ENCODE data around the gene RAB7B. TPM values are rescaled to one million over a fixed set of nuclear protein-coding genes. Genes with fewer than 3 reads are reported as not detected.

RAB7B gene
- total and polyA plus RNA-seq, 9 of the 15 experiments (the other 6 are each of a cell fraction or from before 2014, with no cell fraction given) = 0.03 to 0.29 (median 0.07) TPM; not detected in 4

DNA sequence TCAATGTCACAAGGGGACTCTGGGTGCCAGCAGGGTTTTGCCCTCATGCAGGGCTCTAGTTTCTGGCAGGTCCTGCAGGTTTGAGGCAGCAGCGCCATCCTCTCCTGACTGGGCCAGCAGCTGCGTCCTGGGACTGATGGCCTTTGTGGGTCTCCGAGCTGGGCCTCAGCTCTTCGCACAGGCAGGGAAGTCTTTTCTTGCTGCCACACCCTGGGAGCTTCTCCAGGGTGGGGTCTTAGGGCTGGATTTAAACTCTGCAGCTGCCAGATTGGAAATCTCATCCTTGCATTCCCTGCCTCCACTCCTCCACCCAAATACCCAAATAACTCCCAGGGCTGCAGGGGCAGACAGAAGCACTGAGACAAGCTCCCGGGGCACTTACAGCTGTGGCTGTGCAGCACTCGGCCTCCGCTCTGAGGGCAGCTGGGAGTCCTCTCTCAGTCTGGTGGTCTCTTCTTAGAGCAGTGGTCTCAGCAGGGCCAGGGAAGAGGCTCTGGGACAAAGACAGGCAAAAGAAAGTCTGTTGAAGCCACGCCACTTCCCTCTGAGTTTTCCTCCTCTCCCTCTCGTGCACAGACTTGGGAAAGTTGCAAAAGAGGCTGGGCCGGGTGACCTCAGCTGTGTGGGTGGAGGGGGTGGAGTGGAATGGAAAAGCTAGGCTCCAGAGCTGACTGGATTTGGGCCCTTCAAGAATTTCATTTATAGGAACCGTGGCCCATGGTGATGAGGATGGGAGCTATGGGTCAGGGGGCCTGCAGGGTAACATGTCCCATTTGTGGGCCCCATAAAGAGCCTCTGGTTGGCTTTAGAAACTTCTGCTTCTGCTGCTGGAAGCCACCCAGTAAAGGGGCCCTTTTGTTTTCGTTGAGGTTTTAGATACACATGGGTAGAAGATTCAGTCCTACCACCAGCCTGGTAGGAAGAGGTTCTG lies at the start of gene RAB7B (continued):
- TF ChIP-seq, protein P1, sequence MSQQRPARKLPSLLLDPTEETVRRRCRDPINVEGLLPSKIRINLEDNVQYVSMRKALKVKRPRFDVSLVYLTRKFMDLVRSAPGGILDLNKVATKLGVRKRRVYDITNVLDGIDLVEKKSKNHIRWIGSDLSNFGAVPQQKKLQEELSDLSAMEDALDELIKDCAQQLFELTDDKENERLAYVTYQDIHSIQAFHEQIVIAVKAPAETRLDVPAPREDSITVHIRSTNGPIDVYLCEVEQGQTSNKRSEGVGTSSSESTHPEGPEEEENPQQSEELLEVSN (IDR thresholded peaks at IDR 0.05; ENCODE audit: borderline replicate concordance in 1 of 2, extremely low read depth in 1 of 2, insufficient read depth in 1 of 2, insufficient read length in 1 of 2, low read depth in 1 of 2, low read length in 1 of 2, poor library complexity in 1 of 2, severe bottlenecking in 1 of 2) = no peak
- TF ChIP-seq PRPF4 (IDR thresholded peaks at IDR 0.05; ENCODE audit: insufficient read depth, low read depth, low read length, poor library complexity, severe bottlenecking) = no peak
- peak; percentile 44 for TF ChIP-seq CEBPB (tag; IDR thresholded peaks at IDR 0.05)
- TF ChIP-seq JUND (IDR thresholded peaks at IDR 0.05; ENCODE audit: borderline replicate concordance, low read depth, low read length) = peak; percentile 44; the same call in 1 of the 2 replicates
- no peak; the same call in 2 of the 3 replicates for TF ChIP-seq JUND (tag; IDR thresholded peaks at IDR 0.05; ENCODE audit: borderline replicate concordance, low read depth, low read length)
- no peak for TF ChIP-seq ZNF445 (CRISPR knock-in tag; IDR thresholded peaks at IDR 0.05; ENCODE audit: low read depth)
- TF ChIP-seq TAL1 (IDR thresholded peaks at IDR 0.05) = no peak
- no peak for TF ChIP-seq SNAPC5 (CRISPR knock-in tag; IDR thresholded peaks at IDR 0.05)
- TF ChIP-seq SFPQ (IDR thresholded peaks at IDR 0.05; ENCODE audit: low read depth, low read length) = no peak
- TF ChIP-seq, protein P2, sequence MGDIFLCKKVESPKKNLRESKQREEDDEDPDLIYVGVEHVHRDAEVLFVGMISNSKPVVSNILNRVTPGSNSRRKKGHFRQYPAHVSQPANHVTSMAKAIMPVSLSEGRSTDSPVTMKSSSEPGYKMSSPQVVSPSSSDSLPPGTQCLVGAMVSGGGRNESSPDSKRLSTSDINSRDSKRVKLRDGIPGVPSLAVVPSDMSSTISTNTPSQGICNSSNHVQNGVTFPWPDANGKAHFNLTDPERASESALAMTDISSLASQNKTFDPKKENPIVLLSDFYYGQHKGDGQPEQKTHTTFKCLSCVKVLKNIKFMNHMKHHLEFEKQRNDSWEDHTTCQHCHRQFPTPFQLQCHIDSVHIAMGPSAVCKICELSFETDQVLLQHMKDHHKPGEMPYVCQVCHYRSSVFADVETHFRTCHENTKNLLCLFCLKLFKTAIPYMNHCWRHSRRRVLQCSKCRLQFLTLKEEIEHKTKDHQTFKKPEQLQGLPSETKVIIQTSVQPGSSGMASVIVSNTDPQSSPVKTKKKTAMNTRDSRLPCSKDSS (IDR thresholded peaks at IDR 0.05; ENCODE audit: low read depth, partially characterized antibody) = no peak
- no peak for TF ChIP-seq KDM5B (IDR thresholded peaks at IDR 0.05; ENCODE audit: insufficient replicate concordance, low read depth, low read length)
- no peak for TF ChIP-seq ZKSCAN8 (CRISPR knock-in tag; IDR thresholded peaks at IDR 0.05)
- TF ChIP-seq EGR1 (conservative IDR thresholded peaks at IDR 0.05) = peak; percentile 98
- TF ChIP-seq FOXP4 (CRISPR knock-in tag; IDR thresholded peaks at IDR 0.05; ENCODE audit: borderline replicate concordance) = no peak
- TF ChIP-seq, protein P3, sequence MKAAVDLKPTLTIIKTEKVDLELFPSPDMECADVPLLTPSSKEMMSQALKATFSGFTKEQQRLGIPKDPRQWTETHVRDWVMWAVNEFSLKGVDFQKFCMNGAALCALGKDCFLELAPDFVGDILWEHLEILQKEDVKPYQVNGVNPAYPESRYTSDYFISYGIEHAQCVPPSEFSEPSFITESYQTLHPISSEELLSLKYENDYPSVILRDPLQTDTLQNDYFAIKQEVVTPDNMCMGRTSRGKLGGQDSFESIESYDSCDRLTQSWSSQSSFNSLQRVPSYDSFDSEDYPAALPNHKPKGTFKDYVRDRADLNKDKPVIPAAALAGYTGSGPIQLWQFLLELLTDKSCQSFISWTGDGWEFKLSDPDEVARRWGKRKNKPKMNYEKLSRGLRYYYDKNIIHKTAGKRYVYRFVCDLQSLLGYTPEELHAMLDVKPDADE (conservative IDR thresholded peaks at IDR 0.05; ENCODE audit: control insufficient read depth, low read depth, low read length) = no peak
- no peak for TF ChIP-seq CBX1 (IDR thresholded peaks at IDR 0.05; ENCODE audit: low read depth)
- TF ChIP-seq RFX5 (IDR thresholded peaks at IDR 0.05; ENCODE audit: low read depth, low read length) = no peak
